ENCODE measurements around the gene GPR146.

The GPR146 gene

GRCh38 chr7:1007901-1008300, 36.4 kb upstream of the GPR146 start:
- no peak for TF ChIP-seq CTCF (IDR thresholded peaks at IDR 0.05; ENCODE audit: control insufficient read depth, insufficient read depth, low read depth, low read length, missing control alignments)
- DNase-seq (ENCODE audit: low read depth): no peak
- H3K4me3 ChIP-seq (ENCODE audit: control insufficient read depth, low read depth, low read length): no peak overlapping the region

- no peak for TF ChIP-seq CTCF (IDR thresholded peaks at IDR 0.05; ENCODE audit: control insufficient read depth, insufficient read depth, low read depth, low read length, missing control alignments)
- no peak for DNase-seq (ENCODE audit: low read depth)
- H3K4me3 ChIP-seq (ENCODE audit: control insufficient read depth, low read depth, low read length): no peak overlapping the region
Measured at GRCh38 chr7:1008733-1009363, 35.5 kb upstream of the GPR146 start.

- H3K4me3 ChIP-seq (ENCODE audit: control insufficient read depth, low read depth, low read length): no peak overlapping the region
- no peak for DNase-seq (ENCODE audit: low read depth)
- TF ChIP-seq CTCF (IDR thresholded peaks at IDR 0.05; ENCODE audit: control insufficient read depth, insufficient read depth, low read depth, low read length, missing control alignments): no peak
Measured at GRCh38 chr7:1009747-1010146, 34.6 kb upstream of the GPR146 start.

- no peak overlapping the region for H3K4me3 ChIP-seq (ENCODE audit: control insufficient read depth, low read depth, low read length)
- TF ChIP-seq CTCF (IDR thresholded peaks at IDR 0.05; ENCODE audit: control insufficient read depth, insufficient read depth, low read depth, low read length, missing control alignments): no peak
- DNase-seq (ENCODE audit: low read depth): no peak
Measured at GRCh38 chr7:1010226-1010625, 34.1 kb upstream of the GPR146 start.

GRCh38 chr7:1011297-1012003, 32.9 kb upstream of the GPR146 start:
- no peak for TF ChIP-seq CTCF (IDR thresholded peaks at IDR 0.05; ENCODE audit: control insufficient read depth, insufficient read depth, low read depth, low read length, missing control alignments)
- H3K4me3 ChIP-seq (ENCODE audit: control insufficient read depth, low read depth, low read length): no peak overlapping the region
- DNase-seq (ENCODE audit: low read depth): no peak

GRCh38 chr7:1012004-1012715, 32.2 kb upstream of the GPR146 start:
- no peak for TF ChIP-seq CTCF (IDR thresholded peaks at IDR 0.05; ENCODE audit: control insufficient read depth, insufficient read depth, low read depth, low read length, missing control alignments)
- no peak for DNase-seq (ENCODE audit: low read depth)
- H3K4me3 ChIP-seq (ENCODE audit: control insufficient read depth, low read depth, low read length): no peak overlapping the region

Data from AG09309 (cell line).